Measurements from ENCODE around the gene MBD5.

MBD5 gene

GRCh38 chr2:148124271-148124670 is 103.4 kb downstream of the MBD5 start:
- DNase-seq: no peak

DNA sequence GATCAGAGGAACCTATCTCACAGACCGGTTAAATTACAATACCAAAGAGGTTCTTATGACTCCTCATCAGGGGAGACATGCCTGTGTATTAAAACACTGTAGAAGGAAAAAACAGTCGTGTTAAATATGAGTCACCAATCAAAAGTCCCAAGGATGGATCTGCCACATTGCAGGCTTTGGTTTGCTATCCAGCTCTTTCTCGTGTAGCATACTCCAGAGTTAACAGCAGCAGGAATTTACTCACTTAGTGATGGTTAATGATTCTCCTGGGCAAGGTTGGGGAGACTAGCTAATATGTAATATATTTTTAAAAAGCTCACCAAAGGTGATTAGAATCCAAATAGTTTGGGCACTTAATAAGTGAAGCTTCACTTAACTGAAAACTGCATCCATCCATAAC is 109.7 kb downstream of the MBD5 start:
- no peak for DNase-seq

DNA sequence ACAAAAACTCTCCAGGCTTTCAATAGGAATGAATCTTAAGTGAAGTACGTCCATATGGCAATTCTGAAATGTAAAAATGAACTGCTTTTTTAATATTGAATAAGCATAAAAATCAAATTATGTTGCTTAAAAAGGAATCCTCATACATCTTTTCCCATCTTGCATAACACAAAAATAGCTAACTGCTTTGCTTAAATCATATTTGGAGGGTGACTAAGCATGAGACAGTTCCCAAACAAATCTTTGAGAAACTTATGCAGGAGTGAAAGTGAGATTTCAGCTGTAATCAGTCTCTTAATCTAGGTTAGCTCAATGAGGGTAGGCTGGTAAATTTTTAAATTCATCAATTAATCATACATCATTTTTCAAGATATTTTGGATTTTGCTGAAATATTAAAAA is 111.5 kb downstream of the MBD5 start:
- no peak for DNase-seq

- no peak for DNase-seq
Observed at GRCh38 chr2:148135705-148136104, 114.8 kb downstream of the MBD5 start.

GRCh38 chr2:148136441-148136840 is 115.5 kb downstream of the MBD5 start:
- no peak for DNase-seq

DNA sequence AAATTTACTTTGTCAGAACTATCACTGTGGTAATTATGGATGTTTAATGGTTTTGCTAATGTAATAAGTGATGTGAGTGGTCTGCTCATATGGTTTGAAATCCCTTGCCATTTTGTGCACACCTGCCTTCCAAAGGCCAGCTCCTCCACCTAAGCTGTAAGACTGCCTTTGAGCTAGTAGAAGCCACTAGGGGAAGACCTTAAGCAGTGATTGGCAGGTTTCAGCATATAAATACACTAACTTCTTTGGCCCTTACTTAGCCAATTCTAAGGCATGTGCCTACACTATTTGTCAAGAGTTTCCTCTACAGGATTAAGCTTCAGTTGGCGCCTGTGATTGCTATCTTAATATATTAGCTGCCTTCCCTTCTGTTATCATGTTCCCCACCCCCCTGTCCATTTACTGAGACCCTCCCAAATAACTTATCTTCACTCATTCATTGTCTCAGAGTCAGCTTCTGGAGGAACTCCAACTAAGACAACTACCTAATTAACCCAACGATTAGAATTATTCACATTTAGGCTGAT is 141.1 kb downstream of the MBD5 start:
- no peak for DNase-seq

- DNase-seq: no peak
Observed at GRCh38 chr2:148162871-148163270, 142.0 kb downstream of the MBD5 start.

DNA sequence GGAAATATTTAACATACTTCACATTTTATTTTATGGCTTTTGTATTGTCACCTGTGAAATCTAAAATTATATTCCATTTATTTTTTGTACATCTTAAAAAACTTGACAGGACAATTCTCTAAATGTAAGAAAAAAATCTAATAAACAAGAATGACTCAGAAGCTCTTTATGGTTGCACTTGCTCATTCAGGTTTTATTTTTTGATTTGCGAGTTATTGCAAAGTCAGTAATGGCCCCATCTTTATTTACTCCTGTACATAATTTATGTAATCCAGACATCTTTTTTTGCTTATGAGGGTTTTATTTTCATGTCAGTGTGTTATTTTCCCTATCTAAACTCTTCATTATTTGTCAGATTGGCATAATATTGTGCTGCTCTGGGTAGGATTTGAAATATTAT is 145.1 kb downstream of the MBD5 start:
- DNase-seq: no peak

GRCh38 chr2:148167241-148167766 is 146.4 kb downstream of the MBD5 start:
- no peak for DNase-seq

- no peak for DNase-seq
Observed at GRCh38 chr2:148167855-148168254, 147.0 kb downstream of the MBD5 start.

DNA sequence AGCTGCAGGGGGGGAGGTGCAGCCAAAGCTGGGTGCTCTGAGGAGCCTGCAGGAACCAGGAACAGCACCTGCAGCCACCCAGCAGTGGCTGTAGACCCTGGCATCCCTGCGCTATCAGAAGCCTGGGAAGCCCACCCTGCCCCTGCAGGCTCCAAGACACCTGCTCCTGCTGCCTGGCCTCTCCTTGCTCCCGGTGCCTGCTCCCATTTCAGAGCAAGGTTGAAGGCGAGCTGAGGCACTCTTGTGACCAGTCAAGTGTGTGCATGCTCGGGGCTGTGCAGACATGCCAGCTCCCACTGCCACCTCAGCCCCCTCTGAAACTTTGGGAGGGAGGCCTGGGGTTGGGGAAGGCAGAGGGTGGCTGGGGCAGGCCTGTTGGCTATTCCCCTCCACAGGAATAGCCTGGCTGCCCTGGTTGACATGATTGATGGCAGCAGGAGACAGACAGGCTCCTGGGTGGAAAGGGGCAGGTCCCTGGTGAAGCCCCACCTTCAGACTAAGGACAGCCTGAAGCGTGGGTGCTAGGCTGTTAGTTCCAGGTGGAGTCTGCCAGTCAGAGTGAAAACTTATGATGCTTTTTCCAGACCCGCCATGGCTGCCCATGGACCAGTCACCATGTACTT is 151.4 kb downstream of the MBD5 start:
- no peak for DNase-seq

DNA sequence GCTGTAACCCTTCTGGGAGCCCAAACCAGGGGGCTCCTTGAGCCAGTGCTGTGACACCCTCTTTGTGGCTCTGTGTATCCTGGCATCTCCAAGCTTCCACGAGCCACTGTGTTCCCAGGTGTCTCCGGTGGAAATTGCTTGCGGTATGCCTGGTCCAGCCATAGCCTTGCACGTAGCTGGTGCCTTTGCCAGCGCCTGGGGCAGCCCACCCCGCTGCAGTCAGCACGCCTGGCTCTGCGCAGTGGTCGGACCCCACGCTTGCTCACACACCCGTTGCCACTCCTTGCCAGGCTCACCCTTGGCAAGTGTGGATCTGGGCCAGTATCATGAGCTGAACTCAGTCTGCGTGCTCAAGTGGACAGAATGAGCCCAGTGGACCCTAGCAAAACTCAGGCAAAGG is 152.3 kb downstream of the MBD5 start:
- no peak for DNase-seq

DNA sequence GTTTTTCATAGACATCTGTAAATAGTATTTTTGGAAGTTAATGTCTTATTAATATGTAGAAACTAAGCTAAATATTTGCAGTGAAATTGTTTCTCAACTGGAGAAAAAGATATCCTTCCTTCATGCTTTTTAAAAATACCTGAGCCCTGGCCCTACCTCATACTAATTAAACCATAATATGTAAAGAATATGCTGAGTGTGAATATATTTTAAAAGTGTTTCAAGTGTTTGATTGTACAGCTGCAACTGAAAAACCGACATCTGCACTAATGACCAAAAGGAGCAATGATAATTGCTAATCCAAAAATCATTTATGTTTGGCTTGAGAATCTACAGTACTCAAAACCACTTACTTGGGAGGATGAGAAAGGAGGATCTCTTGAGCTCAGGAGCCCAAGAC is 156.7 kb downstream of the MBD5 start:
- DNase-seq: no peak

GRCh38 chr2:148179724-148180123 is 158.8 kb downstream of the MBD5 start:
- no peak for DNase-seq

- no peak for DNase-seq
Observed at GRCh38 chr2:148184976-148185375, 164.1 kb downstream of the MBD5 start.

- no peak for DNase-seq
Observed at GRCh38 chr2:148194882-148195281, 174.0 kb downstream of the MBD5 start.

DNA sequence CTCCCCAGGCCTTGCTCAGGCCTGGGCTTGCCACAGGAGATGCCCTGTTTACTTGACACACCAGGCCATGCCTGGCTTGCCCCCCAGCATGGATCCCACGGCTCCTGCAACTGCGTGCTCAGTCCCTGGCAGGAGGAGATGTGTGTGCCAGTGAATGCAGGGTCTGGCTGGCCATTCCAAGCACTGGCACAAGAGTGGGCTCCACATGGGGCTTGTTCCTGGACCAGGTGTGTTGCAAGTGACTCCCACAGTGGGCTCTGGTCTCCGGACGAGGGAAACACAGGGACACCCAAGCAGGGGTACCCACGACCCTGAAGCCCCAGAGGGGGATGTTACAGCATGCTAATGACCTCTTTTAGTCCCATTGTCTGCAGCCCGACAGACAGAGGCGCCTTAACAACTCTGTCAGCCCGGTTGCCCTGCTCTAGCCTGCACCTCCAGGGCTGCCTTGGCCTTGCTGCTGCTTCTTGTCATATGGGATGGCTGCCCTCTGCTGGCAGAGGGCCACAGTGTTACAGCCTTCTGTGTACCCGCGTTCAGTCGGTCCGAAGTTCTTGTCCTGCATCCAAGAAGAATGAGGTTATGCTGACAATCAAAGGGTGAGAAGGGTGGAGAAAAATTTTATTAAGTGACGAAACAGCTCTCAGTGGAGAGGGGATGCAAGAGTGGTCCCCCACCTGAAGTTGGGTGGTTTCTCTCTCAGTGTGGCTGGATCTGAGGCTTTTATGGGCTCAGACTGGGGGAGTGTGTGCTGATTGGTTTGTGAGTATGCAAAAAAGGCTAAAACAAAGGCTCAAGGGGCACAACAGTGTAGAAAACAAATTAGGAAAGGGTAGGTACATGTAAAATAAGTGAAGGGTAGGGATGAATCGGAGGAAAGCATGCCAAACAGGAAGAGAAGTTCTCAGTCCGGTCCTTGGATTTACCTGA is 180.4 kb downstream of the MBD5 start:
- DNase-seq: no peak

- DNase-seq: no peak
Observed at GRCh38 chr2:148202237-148202636, 181.3 kb downstream of the MBD5 start.

GRCh38 chr2:148207111-148207510 is 186.2 kb downstream of the MBD5 start:
- DNase-seq: no peak

DNA sequence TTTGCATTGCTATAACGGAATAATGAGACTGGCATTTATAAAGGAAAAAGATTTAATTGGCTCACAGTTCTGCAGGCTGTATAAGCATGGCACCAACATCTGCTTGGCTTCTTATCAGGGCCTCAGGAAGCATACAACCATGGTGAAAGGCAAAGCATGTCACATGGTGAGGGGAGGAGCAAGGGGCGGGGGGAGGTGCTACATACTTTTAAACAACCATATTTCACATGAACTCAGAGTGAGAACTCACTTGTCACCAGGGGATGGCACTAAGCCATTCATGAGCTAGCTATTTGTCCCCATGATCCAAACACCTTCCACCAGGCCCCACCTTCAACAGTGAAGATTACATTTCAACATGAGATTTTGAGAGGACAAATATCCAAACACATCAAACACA is 188.7 kb downstream of the MBD5 start:
- no peak for DNase-seq

DNA sequence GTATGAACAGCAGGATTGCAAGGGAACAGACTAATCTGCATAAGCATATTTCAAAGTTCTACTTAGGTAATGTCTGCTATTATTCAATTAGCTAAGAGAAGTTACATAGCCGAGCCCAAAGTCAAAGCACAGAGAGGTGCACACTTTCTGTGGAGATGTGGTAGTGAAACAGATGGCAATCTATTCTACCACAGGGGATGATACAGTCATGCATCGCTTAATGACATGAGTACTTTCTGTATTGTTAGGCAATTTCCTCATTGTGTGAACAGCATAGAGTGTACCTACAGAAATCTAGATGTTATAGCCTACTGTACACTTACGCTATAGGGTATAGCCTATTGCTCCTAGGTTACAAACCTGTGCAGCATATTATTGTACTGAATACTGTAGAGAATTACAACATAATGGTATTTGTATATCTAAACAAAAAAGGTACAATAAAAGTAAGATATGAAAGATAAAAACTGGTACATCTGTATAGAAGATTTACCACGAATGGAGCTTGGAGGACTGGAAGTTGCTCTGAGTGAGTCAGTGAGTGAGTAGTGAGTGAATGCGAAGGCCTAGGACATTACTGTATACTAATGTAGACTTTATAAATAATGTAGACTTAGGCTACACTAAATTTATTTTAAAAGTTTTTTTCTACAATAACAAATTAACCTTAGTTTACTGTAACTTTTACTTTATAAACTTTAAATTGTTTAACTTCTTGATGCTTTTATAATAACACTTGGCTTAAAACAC is 197.6 kb downstream of the MBD5 start:
- no peak for DNase-seq

DNA sequence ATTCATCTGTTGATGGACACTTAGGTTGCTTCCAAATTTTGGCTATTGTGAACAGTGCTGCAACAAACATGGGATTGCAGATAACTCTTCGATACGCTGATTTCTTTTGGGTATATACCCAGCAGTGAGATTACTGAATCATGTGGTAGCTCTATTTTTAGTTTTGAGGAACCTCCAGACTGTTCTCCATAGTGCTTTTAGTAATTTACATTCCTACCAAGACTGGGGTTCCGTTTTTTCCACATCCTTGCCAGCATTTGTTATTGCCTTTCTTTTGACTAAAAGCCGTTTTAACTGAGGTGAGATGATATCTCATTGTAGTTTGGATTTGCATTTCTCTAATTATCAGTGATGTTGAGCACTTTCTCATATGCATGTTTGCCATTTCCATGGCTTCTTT is 200.3 kb downstream of the MBD5 start:
- no peak for DNase-seq

GRCh38 chr2:148221926-148222325 is 201.0 kb downstream of the MBD5 start:
- DNase-seq: no peak
